HT-29 (cell line): Measurements from ENCODE around the gene ERC1. TPM values are rescaled to one million over a fixed set of nuclear protein-coding genes. Genes with fewer than 3 reads are reported as not detected.
A peak's percentile ranks its signal among the peaks of the same experiment; 100 is the strongest.
"Not testable (repeated sequence)": the region's sequence is repeated elsewhere in the genome, so short reads cannot be mapped to it uniquely, and the experiment has no call there.

ENCODE experiments used
- DNase-seq: peaks from one replicate; pipeline ENCODE4 v3.0.0-alpha.2; 2015; ENCODE audit warnings: low spot score
- total RNA-seq: library from RNA; depleted of rRNA; stranded (reverse); fragments of >200 nt; shearing (Covaris generic); gene quantifications from 2 replicates; pipeline ENCODE4 v1.2.3, GENCODE V29; 2014

ERC1 gene
- total RNA-seq, 1 experiment from 2014 or later, result 11.6 TPM

DNA sequence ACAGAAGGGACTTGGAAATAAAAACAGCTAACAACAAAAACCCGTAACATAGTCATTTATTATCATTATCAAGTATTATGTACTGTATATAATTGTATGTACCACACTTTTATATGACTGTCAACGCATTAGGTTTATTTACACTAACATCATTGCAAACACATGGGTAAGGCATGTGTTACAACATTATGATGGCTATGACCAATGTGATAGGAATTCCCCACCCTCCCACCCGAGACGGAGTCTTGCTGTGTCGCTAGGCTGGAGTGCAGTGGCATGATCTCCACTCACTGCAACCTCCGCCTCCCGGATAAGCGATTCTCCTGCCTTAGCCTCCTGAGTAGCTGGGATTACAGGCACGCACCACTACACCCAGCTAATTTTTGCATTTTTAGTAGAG is 82.6 kb downstream of the ERC1 start:
- no peak for DNase-seq

DNA sequence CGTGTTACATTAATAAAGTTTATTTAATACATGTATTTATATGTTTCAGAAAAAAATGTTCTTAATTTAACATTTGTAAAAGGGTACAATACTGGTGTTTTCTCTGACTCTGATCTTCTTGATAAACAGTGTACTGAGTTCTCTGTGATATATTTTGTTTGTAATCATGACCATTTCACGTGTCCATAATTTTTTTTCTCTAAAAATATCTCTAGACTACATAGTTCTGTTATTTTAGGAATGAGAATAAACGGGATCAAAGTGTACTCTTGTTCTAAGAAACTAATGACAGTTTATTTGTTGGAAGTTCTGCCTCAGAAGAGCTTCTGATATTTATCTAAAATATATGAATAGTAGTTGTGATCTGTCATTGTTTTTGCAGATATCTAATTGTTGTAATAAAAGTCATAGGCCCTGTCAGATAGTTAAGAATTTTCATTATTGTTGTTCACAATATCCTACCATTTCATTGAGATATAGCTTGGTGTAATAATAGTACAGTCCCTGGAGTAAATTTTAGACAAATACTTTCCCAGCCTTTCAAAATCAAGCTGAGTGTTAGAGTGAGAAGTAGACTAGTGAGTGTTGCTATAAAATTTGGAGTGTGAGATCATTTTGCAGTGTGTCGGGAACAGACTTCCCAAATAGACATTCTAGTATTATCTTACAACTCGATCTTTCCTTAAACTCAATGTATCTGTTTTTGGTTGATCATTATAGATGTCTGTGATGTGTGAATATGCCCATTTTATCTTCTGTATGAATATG is 86.2 kb downstream of the ERC1 start:
- no peak for DNase-seq

DNA sequence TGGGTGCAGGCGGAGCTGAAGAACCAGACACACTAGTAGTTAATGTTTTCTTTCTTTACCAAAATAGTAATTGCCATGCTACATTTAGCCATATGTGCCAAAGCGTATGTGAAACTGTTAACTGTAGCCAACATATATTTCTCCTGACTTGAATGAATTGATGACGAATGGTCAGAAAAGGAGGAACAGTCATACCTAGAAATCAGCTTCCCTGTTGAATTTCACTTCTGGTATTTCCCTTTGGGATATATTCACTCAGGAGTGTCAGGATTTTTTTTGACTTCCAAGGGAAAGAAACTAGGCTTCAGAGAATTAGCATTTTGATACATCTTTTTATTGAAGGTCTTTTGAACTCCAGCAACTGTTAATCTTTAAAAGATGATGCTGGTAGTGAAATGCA is 87.0 kb downstream of the ERC1 start:
- no peak for DNase-seq

DNA sequence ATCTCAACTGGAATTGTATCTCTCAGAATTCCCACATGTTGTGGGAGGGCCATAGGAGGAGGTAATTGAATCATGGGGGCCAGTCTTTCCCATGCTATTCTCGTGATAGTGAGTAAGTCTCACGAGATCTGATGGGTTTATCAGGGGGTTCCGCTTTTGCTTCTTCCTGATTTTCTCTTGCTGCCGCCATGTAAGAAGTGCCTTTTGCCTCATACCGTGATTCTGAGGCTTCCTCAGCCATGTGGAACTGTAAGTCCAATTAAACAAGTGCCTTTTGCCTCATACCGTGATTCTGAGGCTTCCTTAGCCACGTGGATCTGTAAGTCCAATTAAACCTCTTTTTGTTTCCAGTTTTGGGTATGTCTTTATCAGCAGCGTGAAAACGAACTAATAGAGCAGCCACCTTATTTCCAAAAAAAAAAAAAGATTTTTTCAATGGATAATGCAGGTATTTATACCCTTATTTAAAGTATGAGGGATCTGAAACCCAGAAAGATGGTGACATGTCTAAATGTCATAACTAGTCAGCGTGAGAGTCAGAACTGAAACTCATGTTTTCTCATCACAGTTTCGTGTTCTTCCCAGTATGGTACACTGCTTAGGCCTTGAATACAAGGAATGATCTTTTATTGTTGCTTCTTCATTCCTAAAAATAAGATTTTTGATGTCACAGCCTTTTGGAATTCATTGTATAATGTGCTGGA is 89.6 kb downstream of the ERC1 start:
- DNase-seq, result no peak

DNA sequence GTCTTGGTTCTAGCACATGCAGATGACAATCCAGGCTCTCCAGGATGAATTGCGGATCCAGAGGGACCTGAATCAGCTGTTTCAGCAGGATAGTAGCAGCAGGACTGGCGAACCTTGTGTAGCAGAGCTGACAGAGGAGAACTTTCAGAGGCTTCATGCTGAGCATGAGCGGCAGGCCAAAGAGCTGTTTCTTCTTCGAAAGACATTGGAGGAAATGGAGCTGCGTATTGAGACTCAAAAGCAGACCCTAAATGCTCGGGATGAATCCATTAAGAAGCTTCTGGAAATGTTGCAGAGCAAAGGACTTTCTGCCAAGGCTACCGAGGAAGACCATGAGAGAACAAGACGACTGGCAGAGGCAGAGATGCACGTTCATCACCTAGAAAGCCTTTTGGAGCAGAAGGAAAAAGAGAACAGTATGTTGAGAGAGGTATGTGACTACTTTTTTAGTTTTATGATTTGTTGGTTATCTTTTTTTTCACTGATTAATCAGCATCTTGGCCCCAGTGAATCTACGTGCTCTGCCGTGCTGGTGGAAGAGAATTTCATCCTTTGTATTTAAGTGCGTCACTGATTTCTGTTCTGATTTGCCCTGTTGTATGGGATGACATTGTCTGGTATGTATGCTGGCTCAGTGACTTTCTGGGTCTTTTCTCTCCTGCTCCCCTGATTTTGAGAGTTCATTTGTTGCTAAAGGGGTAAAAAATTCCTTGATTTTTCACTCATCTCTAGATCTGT is 92.3 kb downstream of the ERC1 start:
- DNase-seq, result peak; percentile 6

DNA sequence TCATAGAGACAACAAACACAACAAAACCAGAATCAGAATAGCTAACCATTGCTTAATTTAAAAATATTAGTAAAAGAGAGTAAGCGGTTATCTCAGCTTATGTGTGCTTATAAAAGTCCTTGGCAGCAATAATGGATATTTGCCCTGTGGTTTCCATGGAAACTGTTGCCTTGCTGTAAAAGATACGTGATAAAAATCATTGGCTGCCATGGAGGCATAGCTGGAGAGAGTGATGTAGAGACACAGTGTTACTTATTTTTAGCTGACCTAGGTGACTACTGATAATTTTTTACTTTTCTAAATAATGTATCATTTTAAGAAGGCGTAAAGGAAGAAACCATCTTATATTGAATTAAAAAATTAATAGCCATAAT is 92.9 kb downstream of the ERC1 start:
- DNase-seq, result peak; percentile 51

DNA sequence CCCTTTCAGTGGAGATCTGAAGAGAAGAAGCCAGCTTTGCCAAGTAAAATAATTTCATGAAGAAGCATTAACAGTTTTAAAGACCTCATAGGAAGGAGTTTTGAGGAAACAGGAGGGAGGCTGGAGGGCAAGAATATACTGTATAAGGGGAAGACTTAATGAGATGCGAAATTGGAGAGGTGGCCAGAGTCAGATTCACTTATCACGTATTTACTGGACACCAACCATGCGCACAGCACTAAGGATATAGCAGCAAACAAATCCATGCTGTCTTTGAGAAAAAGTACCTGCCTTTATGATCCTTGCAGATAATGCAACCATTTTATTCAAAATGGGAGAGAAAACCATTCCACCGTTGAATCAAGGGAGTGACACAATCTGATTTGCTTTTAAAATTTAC is 100.3 kb downstream of the ERC1 start:
- DNase-seq, result no peak

DNA sequence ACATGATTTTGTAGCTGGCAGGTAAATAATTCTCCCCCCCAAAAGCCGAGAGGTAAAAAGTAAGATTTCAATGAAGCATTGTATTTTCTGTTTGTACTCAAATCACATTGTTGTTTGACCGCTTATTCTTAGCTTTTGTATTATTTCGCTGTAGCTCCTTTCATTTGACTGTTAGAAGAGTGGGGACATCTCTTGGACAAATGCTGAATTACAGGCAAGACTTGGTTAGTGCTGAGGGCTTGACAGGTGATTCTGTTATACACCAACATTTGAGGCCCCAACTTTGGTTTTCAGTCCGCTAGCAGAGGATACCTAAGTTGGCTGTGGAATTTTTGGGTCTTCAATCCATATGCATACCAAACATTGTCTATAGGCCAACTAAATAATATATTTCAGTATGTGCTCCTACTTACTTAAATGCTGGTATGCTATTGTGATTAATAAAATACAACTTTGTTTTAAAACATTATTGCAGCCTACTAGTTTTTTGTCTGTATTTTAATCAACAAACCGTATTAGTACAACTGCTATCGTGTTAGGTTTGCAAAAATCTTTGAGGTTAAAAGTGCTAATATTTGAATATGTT is 102.2 kb downstream of the ERC1 start:
- peak; percentile 81 for DNase-seq

DNA sequence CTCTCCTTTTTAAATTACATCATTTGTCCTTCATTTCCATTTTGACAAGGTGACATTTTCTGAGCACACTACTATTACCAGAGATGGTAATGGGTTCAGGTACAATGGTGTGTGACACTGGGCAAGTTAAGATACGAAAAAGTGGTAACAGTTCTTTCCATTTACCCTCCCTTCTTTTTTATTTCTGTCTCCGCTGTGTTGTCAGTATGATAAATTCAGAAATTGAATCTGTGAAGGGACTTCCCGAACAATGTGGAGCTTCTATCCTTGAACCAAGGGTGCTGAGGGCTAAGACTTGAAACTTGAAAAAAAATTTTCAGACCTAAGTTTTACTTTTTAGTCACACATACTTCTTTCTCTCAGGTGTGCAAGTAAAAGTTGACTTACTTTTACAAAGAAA is 103.7 kb downstream of the ERC1 start:
- DNase-seq, result no peak

DNA sequence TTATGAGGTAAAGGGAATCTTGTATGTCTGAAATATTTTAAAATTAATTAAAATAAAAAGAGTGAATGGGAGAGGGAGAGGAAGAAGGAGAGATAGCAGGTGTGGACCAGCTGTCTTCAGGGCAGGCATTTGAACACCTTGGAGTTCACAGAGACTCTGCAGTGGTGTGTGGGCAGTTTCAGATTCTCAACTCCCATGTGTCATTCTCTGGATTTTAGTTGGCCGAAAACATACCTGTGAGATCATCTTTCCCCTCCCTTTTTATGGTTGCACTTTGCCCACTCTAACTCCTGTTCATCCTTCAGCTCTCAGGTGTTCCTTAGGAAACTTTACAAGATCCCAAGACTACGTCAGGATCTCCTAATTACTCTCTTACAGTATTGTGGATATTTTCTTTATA is 108.1 kb downstream of the ERC1 start:
- DNase-seq, result no peak

DNA sequence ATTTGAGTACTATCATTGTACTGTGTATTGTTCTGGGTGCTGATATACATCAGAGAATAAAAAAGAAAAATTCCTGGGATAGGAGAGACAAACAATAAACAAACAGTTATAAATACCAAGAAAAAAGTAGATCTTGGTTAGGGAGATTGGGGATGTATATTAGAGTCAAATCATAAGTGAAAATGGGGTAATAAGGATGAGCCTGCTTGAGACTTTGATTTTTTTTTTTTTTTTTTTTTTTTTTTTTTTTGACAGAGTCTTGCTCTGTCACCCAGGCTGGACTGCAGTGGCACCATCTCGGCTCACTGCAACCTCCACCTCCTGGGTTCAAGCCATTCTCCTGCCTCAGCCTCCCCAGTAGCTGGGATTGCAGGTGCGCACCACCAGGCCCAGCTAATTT is 108.6 kb downstream of the ERC1 start:
- not testable (repeated sequence) for DNase-seq

DNA sequence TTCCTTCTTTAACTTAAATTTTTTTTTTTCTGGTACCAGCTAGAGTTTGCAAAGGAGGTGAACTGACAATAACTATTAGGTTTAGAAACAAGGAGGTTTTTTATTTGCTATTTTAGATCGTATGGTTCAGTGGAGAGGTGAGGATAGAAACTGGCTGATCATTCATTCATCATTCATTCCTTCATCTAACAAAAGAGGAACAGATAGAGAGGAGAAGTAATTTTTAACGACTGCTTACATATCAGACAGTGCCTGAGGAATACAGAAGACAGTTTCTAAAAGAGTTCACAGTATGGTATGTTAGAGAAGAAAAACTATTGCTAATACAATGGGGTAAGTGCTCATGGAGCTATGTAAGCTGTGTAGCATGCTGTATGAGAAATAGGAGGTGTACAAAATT is 111.1 kb downstream of the ERC1 start:
- DNase-seq, result no peak

DNA sequence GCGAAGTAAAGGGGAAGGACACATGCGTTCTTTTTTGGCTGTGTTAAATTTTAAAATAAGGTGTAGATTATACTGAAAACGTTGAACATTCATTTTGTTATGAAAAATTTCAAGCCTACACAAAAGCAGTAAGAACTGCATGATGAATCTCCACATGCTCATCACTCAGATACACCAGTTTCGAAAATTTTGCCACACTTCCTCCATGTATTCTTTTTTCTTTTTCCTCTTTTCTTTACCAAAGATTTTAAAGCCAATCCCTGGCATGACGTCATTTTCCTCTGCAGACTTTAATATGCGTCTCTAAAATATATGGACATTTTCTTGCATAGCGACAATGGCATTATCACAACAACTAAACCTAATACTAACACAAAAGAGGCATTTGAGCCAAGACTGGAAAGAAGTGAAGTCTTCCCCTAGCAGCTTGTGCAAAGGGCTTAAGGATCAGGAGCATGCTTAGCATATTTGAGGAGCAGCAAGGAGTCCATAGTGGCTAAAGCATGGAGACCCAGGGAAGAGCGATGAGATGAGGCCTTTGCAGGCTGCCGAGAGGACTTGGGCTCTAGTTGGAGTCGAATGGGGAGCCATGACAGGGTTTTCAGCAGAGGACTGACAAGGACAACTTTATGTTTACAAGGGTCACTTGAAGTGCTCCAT is 111.9 kb downstream of the ERC1 start:
- no peak for DNase-seq

DNA sequence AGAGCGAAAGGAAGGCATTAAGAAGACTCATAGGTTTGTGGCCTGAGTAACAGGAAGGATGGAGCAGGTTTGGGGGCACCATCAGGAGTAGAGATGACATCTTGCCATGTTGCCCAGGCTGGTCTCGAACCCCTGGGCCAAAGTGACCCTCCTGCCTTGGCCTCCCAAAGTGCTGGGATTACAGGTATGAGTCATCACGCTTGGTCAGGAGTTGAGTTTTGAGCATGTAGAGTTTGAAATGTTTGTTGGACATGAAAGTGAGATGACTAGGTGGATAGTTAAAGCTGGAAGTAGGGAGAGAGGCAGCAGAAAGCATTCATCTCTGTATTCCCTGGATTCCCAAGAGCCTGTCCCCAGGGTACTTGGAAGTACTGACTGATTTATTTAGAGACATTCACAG is 112.6 kb downstream of the ERC1 start:
- DNase-seq, result no peak

DNA sequence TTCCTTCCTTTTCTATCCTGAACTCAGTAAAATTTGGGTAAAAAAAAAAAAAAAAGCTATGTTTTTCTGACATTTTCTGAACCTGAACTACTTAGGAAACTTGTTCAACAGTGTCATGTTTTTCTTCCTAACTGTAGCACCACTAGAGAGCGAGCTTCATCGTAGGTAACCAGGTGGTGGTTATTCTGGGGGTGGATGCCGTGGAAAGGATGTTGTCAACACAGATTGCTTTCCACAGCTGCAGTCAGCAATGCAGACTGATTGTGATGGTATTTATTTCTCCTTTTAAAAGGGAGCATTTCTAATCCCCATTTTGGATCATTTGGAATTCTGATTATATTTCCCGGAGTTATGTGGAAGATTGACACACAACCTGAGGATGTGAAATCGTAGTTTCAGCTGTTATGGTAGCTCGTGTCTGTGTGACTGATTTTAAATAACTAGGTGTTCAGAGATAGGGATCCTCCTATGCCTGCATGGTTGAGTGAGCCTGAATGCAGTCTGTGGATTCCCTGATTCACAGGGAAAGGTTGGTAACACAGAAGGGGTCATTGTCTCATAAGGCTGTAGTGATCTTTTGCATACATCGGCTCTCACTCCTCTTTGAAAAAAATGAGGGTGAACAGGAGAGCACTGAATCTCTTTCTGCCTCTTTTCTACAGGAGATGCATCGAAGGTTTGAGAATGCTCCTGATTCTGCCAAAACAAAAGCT is 113.2 kb downstream of the ERC1 start:
- no peak for DNase-seq

DNA sequence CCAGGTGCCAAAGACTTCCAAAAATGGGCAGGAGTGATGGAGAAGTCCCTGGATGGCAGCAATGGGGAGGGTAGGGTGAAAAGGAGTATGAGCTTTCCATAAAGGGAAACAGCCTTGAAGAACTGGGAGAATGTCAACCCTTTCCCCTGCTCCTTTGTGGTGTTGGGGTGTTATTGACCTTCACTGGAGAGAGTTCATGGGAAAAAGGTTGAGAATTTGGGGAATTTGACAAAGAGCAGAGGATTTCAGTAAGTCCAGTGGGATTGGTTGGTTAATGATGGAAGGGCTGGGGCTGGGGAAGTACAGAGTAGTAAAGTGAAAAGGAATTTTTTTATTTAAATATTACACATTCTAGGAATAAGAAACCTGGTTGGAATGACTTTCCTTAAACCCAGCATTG is 116.6 kb downstream of the ERC1 start:
- no peak for DNase-seq

DNA sequence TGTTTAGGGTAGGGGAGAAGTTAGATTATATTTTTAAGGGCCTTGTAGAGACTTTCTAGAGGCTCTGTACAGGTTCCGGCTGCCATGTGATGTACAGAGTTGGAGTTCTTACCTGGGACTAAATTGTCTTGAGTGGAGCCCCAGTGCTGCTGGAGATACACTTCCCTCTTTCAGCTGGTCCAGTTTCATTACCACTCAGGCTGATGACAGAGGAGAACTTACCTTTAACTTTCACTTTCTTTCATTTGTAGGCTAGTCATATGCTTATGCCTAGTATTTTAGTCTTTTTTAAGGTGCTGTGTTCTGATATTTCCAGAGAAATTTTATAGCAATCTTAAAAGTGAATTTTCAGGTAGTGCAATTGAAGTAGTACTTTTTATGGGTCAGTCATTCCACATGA is 117.3 kb downstream of the ERC1 start:
- DNase-seq, result no peak

DNA sequence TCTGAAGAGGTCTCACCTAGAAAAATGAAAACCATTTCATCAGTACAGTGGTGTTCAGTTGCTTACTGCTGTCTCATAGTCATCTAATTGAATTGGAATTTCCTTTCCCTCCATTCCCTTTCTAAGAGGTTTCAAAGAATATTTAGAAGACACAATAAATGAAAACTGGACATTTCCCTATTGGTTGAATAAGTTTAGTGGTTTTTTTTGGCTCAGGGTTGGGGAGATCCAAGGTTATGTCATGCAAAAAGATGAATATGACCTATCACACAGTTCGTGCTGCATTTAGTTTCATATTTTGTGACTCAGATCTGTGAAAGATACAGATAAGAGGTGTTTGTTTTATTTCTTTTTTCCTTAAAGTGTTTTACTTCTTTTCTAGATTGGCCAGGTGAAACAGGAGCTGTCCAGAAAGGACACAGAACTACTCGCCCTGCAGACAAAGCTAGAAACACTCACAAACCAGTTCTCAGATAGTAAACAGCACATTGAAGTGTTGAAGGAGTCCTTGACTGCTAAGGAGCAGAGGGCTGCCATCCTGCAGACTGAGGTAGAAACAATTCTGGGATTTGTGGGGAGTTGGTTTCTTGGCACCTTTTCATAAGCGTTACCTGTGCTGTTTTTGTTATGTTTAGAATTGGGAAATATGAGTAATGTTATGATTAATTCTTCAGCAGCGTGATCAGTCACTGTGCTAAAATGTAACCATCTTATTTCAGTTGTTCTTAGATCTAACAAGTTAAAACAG is 124.6 kb downstream of the ERC1 start:
- no peak for DNase-seq

DNA sequence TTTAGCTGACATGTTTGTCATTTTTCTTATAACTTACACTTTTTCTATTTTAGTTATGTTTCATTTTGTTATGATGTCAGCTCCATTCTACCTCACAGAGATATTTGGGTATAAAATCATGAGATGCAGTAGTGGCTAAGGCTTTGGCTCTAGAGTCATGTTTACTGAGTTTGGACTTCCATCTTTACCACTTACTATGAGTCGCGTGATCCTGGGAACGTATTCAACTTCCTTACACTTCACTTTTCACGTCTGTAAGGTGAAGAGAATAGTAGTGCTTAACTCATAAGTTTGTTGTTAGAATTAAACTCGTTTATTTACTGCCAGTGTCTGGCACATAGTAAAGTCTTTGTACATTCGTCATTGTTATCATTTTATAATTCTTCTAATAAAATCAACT is 126.3 kb downstream of the ERC1 start:
- no peak for DNase-seq

DNA sequence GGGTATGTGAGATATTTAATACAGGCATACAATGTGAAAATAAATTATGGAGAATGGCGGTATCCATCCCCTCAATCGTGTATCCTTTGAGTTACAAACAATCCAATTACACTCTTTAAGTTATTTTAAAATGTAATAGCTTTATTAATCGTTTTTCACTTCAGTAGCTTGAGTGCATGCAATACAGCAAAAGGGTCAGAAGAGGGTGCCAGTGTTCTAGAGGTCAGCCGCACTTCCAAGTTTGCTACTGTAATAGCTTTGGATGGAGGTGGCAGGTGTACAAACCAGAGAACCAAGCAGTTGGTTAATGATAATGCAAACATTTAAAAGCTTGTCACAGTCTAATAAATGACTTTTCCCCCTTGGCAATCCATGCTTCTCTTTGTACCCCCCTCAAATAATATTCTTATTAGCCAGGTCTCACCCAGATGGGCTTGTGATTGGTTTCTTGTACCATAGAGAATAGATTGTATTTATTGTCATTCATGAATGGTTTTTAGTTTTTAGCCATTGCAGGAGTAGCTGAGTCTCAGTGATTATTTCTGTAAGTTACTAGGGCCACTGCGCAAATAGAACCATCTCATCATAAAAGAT is 127.0 kb downstream of the ERC1 start:
- DNase-seq, result peak; percentile 90
